ENCODE measurements around the gene KRT71.

KRT71 gene

GRCh38 chr12:52578469-52578868 is 25.5 kb upstream of the KRT71 start:
- POLR2A ChIA-PET = no interaction called here
- WGBS (ENCODE audit: insufficient coverage) = 96% methylated on average over 3 of the region's 3 CpGs

GRCh38 chr12:52577316-52577715 is 24.4 kb upstream of the KRT71 start:
- H3K27me3 ChIP-seq (replicated peaks in 2 of 5; ENCODE audit: control insufficient read depth in 4 of 5, insufficient read depth in 5 of 5, low read length in 4 of 5) = peaks cover 0 to 15% (median 0%) of the 10 kb centered on the region in 5 experiments
- 96% methylated on average over 7 of the region's 8 CpGs for WGBS (ENCODE audit: insufficient coverage)
- ChIA-PET CTCF (interaction anchor here (1.5 to 18.8 kb wide), 2 partner anchors 12 to 299 kb away, joined by 4 to 467 read pairs; no protein-coding TSS in a partner anchor), POLR2A (no interaction called here)
- no peaks in the 10 kb centered on the region for H3K4me1 ChIP-seq (ENCODE audit: control extremely low read depth in 1 of 4, control insufficient read depth in 4 of 4, insufficient read depth in 4 of 4, low read length in 3 of 4)
- H3K9me3 ChIP-seq (ENCODE audit: control extremely low read depth in 1 of 5, control insufficient read depth in 4 of 5, insufficient read depth in 2 of 5, low read depth in 1 of 5, low read length in 4 of 5) = no peaks in the 10 kb centered on the region
- no peak for DNase-seq
- no peaks in the 10 kb centered on the region for H3K36me3 ChIP-seq (ENCODE audit: control insufficient read depth in 4 of 4, insufficient read depth in 4 of 4, low read length in 3 of 4)
- no peak overlapping the region for H3K4me3 ChIP-seq (ENCODE audit: control insufficient read depth in 1 of 7, extremely low read depth in 1 of 7, insufficient read depth in 4 of 7, low read depth in 2 of 7, low read length in 6 of 7)
- no peak overlapping the region for H3K27ac ChIP-seq (ENCODE audit: insufficient read depth in 1 of 2, low read depth in 1 of 2, low read length in 2 of 2, poor library complexity in 1 of 2, severe bottlenecking in 2 of 2)

More at GRCh38 chr12:52578469-52578868, 25.5 kb upstream of the KRT71 start:
- Histone ChIP-seq H3K9me3 (ENCODE audit: control extremely low read depth in 1 of 5, control insufficient read depth in 4 of 5, insufficient read depth in 2 of 5, low read depth in 1 of 5, low read length in 4 of 5) (no peaks in the 10 kb centered on the region), H3K27ac (ENCODE audit: insufficient read depth in 1 of 2, low read depth in 1 of 2, low read length in 2 of 2, poor library complexity in 1 of 2, severe bottlenecking in 2 of 2) (no peak overlapping the region), H3K4me1 (ENCODE audit: control extremely low read depth in 1 of 4, control insufficient read depth in 4 of 4, insufficient read depth in 4 of 4, low read length in 3 of 4) (peaks cover 0 to 2% (median 0%) of the 10 kb centered on the region in 4 experiments), H3K36me3 (ENCODE audit: control insufficient read depth in 4 of 4, insufficient read depth in 4 of 4, low read length in 3 of 4) (no peaks in the 10 kb centered on the region), H3K4me3 (ENCODE audit: control insufficient read depth in 1 of 7, extremely low read depth in 1 of 7, insufficient read depth in 4 of 7, low read depth in 2 of 7, low read length in 6 of 7) (no peak overlapping the region), H3K27me3 (replicated peaks in 2 of 5; ENCODE audit: control insufficient read depth in 4 of 5, insufficient read depth in 5 of 5, low read length in 4 of 5) (peaks cover 0 to 15% (median 0%) of the 10 kb centered on the region in 5 experiments)
- CTCF ChIA-PET = interaction anchor here (0.6 to 18.8 kb wide), 3 partner anchors 11 to 434 kb away, joined by 3 to 467 read pairs (median 4); no protein-coding TSS in a partner anchor
- no peak for DNase-seq

GRCh38 chr12:52575948-52576347 is 23.0 kb upstream of the KRT71 start:
- 100% methylated on average over 2 of the region's 3 CpGs for WGBS (ENCODE audit: insufficient coverage)
- CTCF ChIA-PET = interaction anchor here (1.4 to 18.8 kb wide), 2 partner anchors 10 to 300 kb away, joined by 4 to 467 read pairs; no protein-coding TSS in a partner anchor
- Histone ChIP-seq H3K27ac (ENCODE audit: insufficient read depth in 1 of 2, low read depth in 1 of 2, low read length in 2 of 2, poor library complexity in 1 of 2, severe bottlenecking in 2 of 2) (no peak overlapping the region), H3K4me3 (ENCODE audit: control insufficient read depth in 1 of 7, extremely low read depth in 1 of 7, insufficient read depth in 4 of 7, low read depth in 2 of 7, low read length in 6 of 7) (no peak overlapping the region), H3K27me3 (replicated peaks in 2 of 5; ENCODE audit: control insufficient read depth in 4 of 5, insufficient read depth in 5 of 5, low read length in 4 of 5) (peaks cover 0 to 15% (median 0%) of the 10 kb centered on the region in 5 experiments), H3K4me1 (ENCODE audit: control extremely low read depth in 1 of 4, control insufficient read depth in 4 of 4, insufficient read depth in 4 of 4, low read length in 3 of 4) (no peaks in the 10 kb centered on the region), H3K9me3 (ENCODE audit: control extremely low read depth in 1 of 5, control insufficient read depth in 4 of 5, insufficient read depth in 2 of 5, low read depth in 1 of 5, low read length in 4 of 5) (no peaks in the 10 kb centered on the region), H3K36me3 (ENCODE audit: control insufficient read depth in 4 of 4, insufficient read depth in 4 of 4, low read length in 3 of 4) (no peaks in the 10 kb centered on the region)
- POLR2A ChIA-PET = no interaction called here
- DNase-seq = no peak

- ChIA-PET CTCF (interaction anchor here (1.2 to 18.8 kb wide), 3 partner anchors 11 to 301 kb away, joined by 4 to 467 read pairs (median 4); no protein-coding TSS in a partner anchor), POLR2A (no interaction called here)
- H3K36me3 ChIP-seq (ENCODE audit: control insufficient read depth in 4 of 4, insufficient read depth in 4 of 4, low read length in 3 of 4) = no peaks in the 10 kb centered on the region
- no peaks in the 10 kb centered on the region for H3K4me1 ChIP-seq (ENCODE audit: control extremely low read depth in 1 of 4, control insufficient read depth in 4 of 4, insufficient read depth in 4 of 4, low read length in 3 of 4)
- no peak overlapping the region for H3K4me3 ChIP-seq (ENCODE audit: control insufficient read depth in 1 of 7, extremely low read depth in 1 of 7, insufficient read depth in 4 of 7, low read depth in 2 of 7, low read length in 6 of 7)
- no peaks in the 10 kb centered on the region for H3K9me3 ChIP-seq (ENCODE audit: control extremely low read depth in 1 of 5, control insufficient read depth in 4 of 5, insufficient read depth in 2 of 5, low read depth in 1 of 5, low read length in 4 of 5)
- over 99% methylated on average over 8 of the region's 9 CpGs for WGBS (ENCODE audit: insufficient coverage)
- peaks cover 0 to 12% (median 0%) of the 10 kb centered on the region in 5 experiments for H3K27me3 ChIP-seq (replicated peaks in 2 of 5; ENCODE audit: control insufficient read depth in 4 of 5, insufficient read depth in 5 of 5, low read length in 4 of 5)
- H3K27ac ChIP-seq (ENCODE audit: insufficient read depth in 1 of 2, low read depth in 1 of 2, low read length in 2 of 2, poor library complexity in 1 of 2, severe bottlenecking in 2 of 2) = no peak overlapping the region
- DNase-seq = no peak
These were observed 22.3 kb upstream of the KRT71 start for GRCh38 chr12:52575256-52575655.

DNA sequence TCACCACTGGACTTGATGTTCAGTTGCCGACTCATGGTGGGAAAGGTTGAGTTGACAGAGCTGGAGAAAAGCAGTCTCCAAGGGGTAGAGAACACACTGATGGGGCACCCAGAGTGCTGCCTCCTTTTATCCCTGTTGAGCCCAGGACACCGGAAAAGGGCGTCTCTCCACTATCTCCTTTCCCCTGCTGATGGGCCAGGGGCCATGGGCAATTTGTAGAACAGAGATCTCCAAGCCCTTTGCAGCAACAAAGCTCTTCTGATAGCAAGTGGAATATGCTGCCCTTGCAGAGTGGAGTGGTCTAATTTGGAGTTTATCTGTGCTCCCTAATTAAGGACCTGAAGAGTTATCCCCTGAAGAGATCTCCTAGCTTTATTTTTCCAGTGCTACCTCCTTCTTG is 20.8 kb upstream of the KRT71 start, which contains the start of gene KRT74:
TSS of gene KRT74 (minus strand) at position 101 of the 400 bp plus-strand sequence. CDS start at position 35, 66 bp downstream.
- CTCF ChIA-PET = interaction anchor here (1.0 to 18.8 kb wide), 6 partner anchors 8 to 302 kb away, joined by 3 to 467 read pairs (median 4); no protein-coding TSS in a partner anchor

GRCh38 chr12:52573306-52573705 is 20.4 kb upstream of the KRT71 start:
- no peaks in the 10 kb centered on the region for H3K9me3 ChIP-seq (ENCODE audit: control extremely low read depth in 1 of 5, control insufficient read depth in 4 of 5, insufficient read depth in 2 of 5, low read depth in 1 of 5, low read length in 4 of 5)
- H3K27me3 ChIP-seq (replicated peaks in 2 of 5; ENCODE audit: control insufficient read depth in 4 of 5, insufficient read depth in 5 of 5, low read length in 4 of 5) = peaks cover 0 to 10% (median 0%) of the 10 kb centered on the region in 5 experiments
- no peaks in the 10 kb centered on the region for H3K4me1 ChIP-seq (ENCODE audit: control extremely low read depth in 1 of 4, control insufficient read depth in 4 of 4, insufficient read depth in 4 of 4, low read length in 3 of 4)
- 98% methylated on average over 15 of the region's 15 CpGs for WGBS (ENCODE audit: insufficient coverage)
- no peaks in the 10 kb centered on the region for H3K36me3 ChIP-seq (ENCODE audit: control insufficient read depth in 4 of 4, insufficient read depth in 4 of 4, low read length in 3 of 4)
- CTCF ChIA-PET = interaction anchor here (1.0 to 18.8 kb wide), 3 partner anchors 9 to 303 kb away, joined by 3 to 467 read pairs (median 7); no protein-coding TSS in a partner anchor
- no peak overlapping the region for H3K4me3 ChIP-seq (ENCODE audit: control insufficient read depth in 1 of 7, extremely low read depth in 1 of 7, insufficient read depth in 4 of 7, low read depth in 2 of 7, low read length in 6 of 7)
- H3K27ac ChIP-seq (ENCODE audit: insufficient read depth in 1 of 2, low read depth in 1 of 2, low read length in 2 of 2, poor library complexity in 1 of 2, severe bottlenecking in 2 of 2) = no peak overlapping the region
- POLR2A ChIA-PET = no interaction called here
- DNase-seq = no peak

More for the DNA sequence above, 20.8 kb upstream of the KRT71 start, which contains the start of gene KRT74:
- WGBS (ENCODE audit: insufficient coverage) = 100% methylated on average over 3 of the region's 3 CpGs
- Histone ChIP-seq H3K4me3 (ENCODE audit: control insufficient read depth in 1 of 7, extremely low read depth in 1 of 7, insufficient read depth in 4 of 7, low read depth in 2 of 7, low read length in 6 of 7) (no peak within 1 kb of the TSS), H3K27ac (ENCODE audit: insufficient read depth in 1 of 2, low read depth in 1 of 2, low read length in 2 of 2, poor library complexity in 1 of 2, severe bottlenecking in 2 of 2) (no peak within 1 kb of the TSS), H3K4me1 (ENCODE audit: control extremely low read depth in 1 of 4, control insufficient read depth in 4 of 4, insufficient read depth in 4 of 4, low read length in 3 of 4) (no peaks in the 10 kb centered on the region), H3K27me3 (replicated peaks in 2 of 5; ENCODE audit: control insufficient read depth in 4 of 5, insufficient read depth in 5 of 5, low read length in 4 of 5) (peaks cover 0 to 9% (median 0%) of the 10 kb centered on the region in 5 experiments), H3K9me3 (ENCODE audit: control extremely low read depth in 1 of 5, control insufficient read depth in 4 of 5, insufficient read depth in 2 of 5, low read depth in 1 of 5, low read length in 4 of 5) (no peaks in the 10 kb centered on the region), H3K36me3 (ENCODE audit: control insufficient read depth in 4 of 4, insufficient read depth in 4 of 4, low read length in 3 of 4) (no peaks in the 10 kb centered on the region)
- POLR2A ChIA-PET = no interaction called here
- no peak for DNase-seq

GRCh38 chr12:52570511-52570910 is 17.6 kb upstream of the KRT71 start:
- ChIA-PET POLR2A (no interaction called here), CTCF (interaction anchor here (0.9 to 1.0 kb wide), 3 partner anchors 9 to 310 kb away, joined by 3 read pairs; no protein-coding TSS in a partner anchor)
- Histone ChIP-seq H3K4me1 (ENCODE audit: control extremely low read depth in 1 of 4, control insufficient read depth in 4 of 4, insufficient read depth in 4 of 4, low read length in 3 of 4) (no peaks in the 10 kb centered on the region), H3K36me3 (ENCODE audit: control insufficient read depth in 4 of 4, insufficient read depth in 4 of 4, low read length in 3 of 4) (no peaks in the 10 kb centered on the region), H3K4me3 (ENCODE audit: control insufficient read depth in 1 of 7, extremely low read depth in 1 of 7, insufficient read depth in 4 of 7, low read depth in 2 of 7, low read length in 6 of 7) (no peak overlapping the region), H3K27ac (ENCODE audit: insufficient read depth in 1 of 2, low read depth in 1 of 2, low read length in 2 of 2, poor library complexity in 1 of 2, severe bottlenecking in 2 of 2) (no peak overlapping the region), H3K27me3 (replicated peaks in 2 of 5; ENCODE audit: control insufficient read depth in 4 of 5, insufficient read depth in 5 of 5, low read length in 4 of 5) (peaks cover 0 to 13% (median 2%) of the 10 kb centered on the region in 5 experiments), H3K9me3 (ENCODE audit: control extremely low read depth in 1 of 5, control insufficient read depth in 4 of 5, insufficient read depth in 2 of 5, low read depth in 1 of 5, low read length in 4 of 5) (no peaks in the 10 kb centered on the region)
- WGBS (ENCODE audit: insufficient coverage) = 96% methylated on average over 10 of the region's 10 CpGs
- DNase-seq = no peak

Data from common myeloid progenitor, CD34-positive (primary cell).